IPS-20b (cell line): ENCODE measurements around the gene DENND11.

Source experiments
- H3K27ac ChIP-seq: one replicate; pipeline ENCODE4 v1.5.1; 2013; ENCODE audit warnings: low read length
- H3K27me3 ChIP-seq: 2 replicates; pipeline ENCODE4 v1.6.1; 2013; ENCODE audit warnings: mild to moderate bottlenecking, low read length, inconsistent platforms; ENCODE audit not compliant: insufficient read depth
- H3K36me3 ChIP-seq: 2 replicates; pipeline ENCODE4 v1.6.1; 2013; ENCODE audit warnings: low read depth, mild to moderate bottlenecking, inconsistent platforms, low read length, moderate library complexity; ENCODE audit not compliant: insufficient read depth
- H3K4me1 ChIP-seq: 2 replicates; pipeline ENCODE4 v1.6.1; 2013; ENCODE audit warnings: mild to moderate bottlenecking, control low read depth, inconsistent platforms, low read length, moderate library complexity; ENCODE audit not compliant: insufficient read depth
- H3K4me3 ChIP-seq: 2 replicates; pipeline ENCODE4 v1.5.1; 2013; ENCODE audit warnings: mild to moderate bottlenecking, low read length, inconsistent platforms
- H3K9ac ChIP-seq: 2 replicates; pipeline ENCODE4 v1.6.1; 2013; ENCODE audit warnings: low read depth, mild to moderate bottlenecking, inconsistent platforms, low read length, moderate library complexity
- H3K9me3 ChIP-seq: 2 replicates; pipeline ENCODE4 v1.6.1; 2013; ENCODE audit warnings: mild to moderate bottlenecking, low read depth, low read length, inconsistent platforms; ENCODE audit not compliant: insufficient read depth

The DENND11 gene

GRCh38 chr7:141675436-141676215 lies 26.3 kb downstream of the DENND11 start:
- Histone ChIP-seq H3K4me3 (no peak overlapping the region), H3K27ac (no peak overlapping the region), H3K27me3 (no peaks in the 10 kb centered on the region), H3K4me1 (no peaks in the 10 kb centered on the region), H3K9ac (no peak overlapping the region), H3K36me3 (peaks cover 23% of the 10 kb centered on the region), H3K9me3 (no peaks in the 10 kb centered on the region)

- Histone ChIP-seq H3K27me3 (no peaks in the 10 kb centered on the region), H3K4me1 (no peaks in the 10 kb centered on the region), H3K36me3 (peaks cover 22% of the 10 kb centered on the region), H3K9ac (no peak overlapping the region; the same call in 1 of the 2 replicates), H3K4me3 (no peak overlapping the region), H3K9me3 (no peaks in the 10 kb centered on the region), H3K27ac (no peak overlapping the region)
Measured at GRCh38 chr7:141674702-141675101, 27.3 kb downstream of the DENND11 start.

GRCh38 chr7:141674171-141674671 lies 27.7 kb downstream of the DENND11 start:
- peak overlapping the region; percentile 4; the same call in 1 of the 2 replicates for H3K9ac ChIP-seq
- no peak overlapping the region for H3K27ac ChIP-seq
- peaks cover 22% of the 10 kb centered on the region for H3K36me3 ChIP-seq
- no peak overlapping the region for H3K4me3 ChIP-seq
- no peaks in the 10 kb centered on the region for H3K27me3 ChIP-seq
- no peaks in the 10 kb centered on the region for H3K9me3 ChIP-seq
- no peaks in the 10 kb centered on the region for H3K4me1 ChIP-seq

- Histone ChIP-seq H3K36me3 (peaks cover 22% of the 10 kb centered on the region), H3K9me3 (no peaks in the 10 kb centered on the region), H3K9ac (no peak overlapping the region), H3K4me3 (no peak overlapping the region), H3K27me3 (no peaks in the 10 kb centered on the region), H3K27ac (no peak overlapping the region), H3K4me1 (no peaks in the 10 kb centered on the region)
Measured at GRCh38 chr7:141673346-141673745, 28.6 kb downstream of the DENND11 start.

- H3K27ac ChIP-seq = no peak overlapping the region
- H3K36me3 ChIP-seq = peaks cover 22% of the 10 kb centered on the region
- H3K27me3 ChIP-seq = no peaks in the 10 kb centered on the region
Measured at GRCh38 chr7:141671705-141672496, 30.1 kb downstream of the DENND11 start.

GRCh38 chr7:141668853-141669252 lies 33.1 kb downstream of the DENND11 start:
- Histone ChIP-seq H3K27ac (no peak overlapping the region), H3K9me3 (no peaks in the 10 kb centered on the region), H3K27me3 (no peaks in the 10 kb centered on the region), H3K36me3 (peaks cover 41% of the 10 kb centered on the region), H3K9ac (no peak overlapping the region), H3K4me3 (no peak overlapping the region), H3K4me1 (no peaks in the 10 kb centered on the region)

More at GRCh38 chr7:141671705-141672496, 30.1 kb downstream of the DENND11 start:
- Histone ChIP-seq H3K9me3 (no peaks in the 10 kb centered on the region), H3K4me3 (no peak overlapping the region), H3K4me1 (no peaks in the 10 kb centered on the region), H3K9ac (no peak overlapping the region)

GRCh38 chr7:141666071-141666470 lies 35.9 kb downstream of the DENND11 start:
- no peak overlapping the region for H3K4me3 ChIP-seq
- H3K4me1 ChIP-seq = no peaks in the 10 kb centered on the region

GRCh38 chr7:141665208-141666035 lies 36.5 kb downstream of the DENND11 start:
- no peak overlapping the region for H3K4me3 ChIP-seq
- H3K9me3 ChIP-seq = no peaks in the 10 kb centered on the region
- H3K4me1 ChIP-seq = no peaks in the 10 kb centered on the region
- H3K27ac ChIP-seq = no peak overlapping the region
- H3K9ac ChIP-seq = no peak overlapping the region
- no peaks in the 10 kb centered on the region for H3K27me3 ChIP-seq
- peaks cover 53% of the 10 kb centered on the region for H3K36me3 ChIP-seq

More at GRCh38 chr7:141666071-141666470, 35.9 kb downstream of the DENND11 start:
- no peak overlapping the region for H3K27ac ChIP-seq
- H3K9me3 ChIP-seq = no peaks in the 10 kb centered on the region
- H3K36me3 ChIP-seq = peaks cover 54% of the 10 kb centered on the region
- no peaks in the 10 kb centered on the region for H3K27me3 ChIP-seq
- no peak overlapping the region for H3K9ac ChIP-seq

GRCh38 chr7:141664450-141664849 lies 37.5 kb downstream of the DENND11 start:
- H3K4me1 ChIP-seq = no peaks in the 10 kb centered on the region
- H3K4me3 ChIP-seq = no peak overlapping the region
- no peak overlapping the region for H3K27ac ChIP-seq
- H3K36me3 ChIP-seq = peaks cover 55% of the 10 kb centered on the region
- no peak overlapping the region for H3K9ac ChIP-seq
- H3K27me3 ChIP-seq = no peaks in the 10 kb centered on the region
- no peaks in the 10 kb centered on the region for H3K9me3 ChIP-seq

GRCh38 chr7:141663081-141663849 lies 38.7 kb downstream of the DENND11 start:
- H3K27ac ChIP-seq = no peak overlapping the region

GRCh38 chr7:141660259-141660658 lies 41.7 kb downstream of the DENND11 start:
- Histone ChIP-seq H3K27ac (no peak overlapping the region), H3K9me3 (no peaks in the 10 kb centered on the region), H3K9ac (no peak overlapping the region), H3K4me1 (no peaks in the 10 kb centered on the region), H3K4me3 (no peak overlapping the region), H3K36me3 (peaks cover 72% of the 10 kb centered on the region), H3K27me3 (no peaks in the 10 kb centered on the region)

More at GRCh38 chr7:141663081-141663849, 38.7 kb downstream of the DENND11 start:
- no peaks in the 10 kb centered on the region for H3K4me1 ChIP-seq
- H3K4me3 ChIP-seq = no peak overlapping the region
- H3K9me3 ChIP-seq = no peaks in the 10 kb centered on the region
- no peak overlapping the region for H3K9ac ChIP-seq
- H3K27me3 ChIP-seq = no peaks in the 10 kb centered on the region
- peaks cover 60% of the 10 kb centered on the region for H3K36me3 ChIP-seq
